DOHH2 (cell line): Measurements from ENCODE around the gene COL4A2.

Experiments used
- H3F3A ChIP-seq: fragments of 200-600 bp; sonication (generic), shearing (Covaris generic); 2 replicates; pipeline ENCODE4 v1.6.0; 2016; ENCODE audit warnings: antibody characterized with exemption, mild to moderate bottlenecking; ENCODE audit not compliant: control insufficient read depth, insufficient read depth
- H3K27ac ChIP-seq: fragments of 200-600 bp; sonication (generic); 2 replicates; pipeline ENCODE4 v1.5.1; 2014; ENCODE audit warnings: low read depth, mild to moderate bottlenecking, low read length, moderate library complexity
- H3K27me3 ChIP-seq: fragments of 200-600 bp; sonication (generic); 2 replicates; pipeline ENCODE4 v1.6.1; 2014; ENCODE audit warnings: mild to moderate bottlenecking, low read length, mixed read lengths; ENCODE audit not compliant: control insufficient read depth
- H3K36me3 ChIP-seq: fragments of 200-600 bp; sonication (generic); 2 replicates; pipeline ENCODE4 v1.6.1; 2014; ENCODE audit warnings: mild to moderate bottlenecking, low read length, moderate library complexity, mixed read lengths; ENCODE audit not compliant: control insufficient read depth
- H3K4me1 ChIP-seq: fragments of 200-600 bp; sonication (generic); 2 replicates; pipeline ENCODE4 v1.6.1; 2014; ENCODE audit warnings: mild to moderate bottlenecking, low read length, mixed read lengths; ENCODE audit not compliant: control insufficient read depth
- H3K4me2 ChIP-seq: fragments of 200-600 bp; sonication (generic); 2 replicates; pipeline ENCODE4 v1.6.0; 2014; ENCODE audit warnings: mild to moderate bottlenecking, low read length, moderate library complexity
- H3K4me3 ChIP-seq: fragments of 200-600 bp; sonication (generic); 2 replicates; pipeline ENCODE4 v1.5.1; 2014; ENCODE audit warnings: mild to moderate bottlenecking, low read length, mixed read lengths
- H3K79me2 ChIP-seq: fragments of 200-600 bp; sonication (generic); 2 replicates; pipeline ENCODE4 v1.6.1; 2014; ENCODE audit warnings: mild to moderate bottlenecking, low read length, mixed read lengths; ENCODE audit not compliant: control insufficient read depth
- H3K9me2 ChIP-seq: fragments of 200-600 bp; sonication (generic); replicated peaks from 2 replicates; pipeline ENCODE4 v1.6.1; 2014; ENCODE audit warnings: mild to moderate bottlenecking, low read length, mixed read lengths; ENCODE audit not compliant: control insufficient read depth
- H3K9me3 ChIP-seq: fragments of 200-600 bp; sonication (generic); 2 replicates; pipeline ENCODE4 v1.6.1; 2014; ENCODE audit warnings: antibody characterized with exemption, low read length, mixed read lengths; ENCODE audit not compliant: control insufficient read depth, insufficient read depth
- H4K20me1 ChIP-seq: fragments of 200-600 bp; sonication (generic); 2 replicates; pipeline ENCODE4 v1.6.0; 2014; ENCODE audit warnings: low read depth, mild to moderate bottlenecking, antibody characterized with exemption, low read length, moderate library complexity; ENCODE audit not compliant: control insufficient read depth, insufficient read depth
- EZH2phosphoT487 ChIP-seq: fragments of 200-600 bp; sonication (generic); IDR thresholded peaks from 2 replicates; pipeline ENCODE4 v1.6.1; 2017; ENCODE audit warnings: borderline replicate concordance, mild to moderate bottlenecking, antibody characterized with exemption, low read length, moderate library complexity, mixed read lengths
- TF ChIP-seq, protein P1 (sequence below): fragments of 200-600 bp; sonication (generic); IDR thresholded peaks from one replicate; pipeline ENCODE4 v1.5.1; 2014; ENCODE audit warnings: antibody characterized with exemption, mild to moderate bottlenecking, low read depth, low read length; ENCODE audit not compliant: poor library complexity, severe bottlenecking

COL4A2 gene

DNA sequence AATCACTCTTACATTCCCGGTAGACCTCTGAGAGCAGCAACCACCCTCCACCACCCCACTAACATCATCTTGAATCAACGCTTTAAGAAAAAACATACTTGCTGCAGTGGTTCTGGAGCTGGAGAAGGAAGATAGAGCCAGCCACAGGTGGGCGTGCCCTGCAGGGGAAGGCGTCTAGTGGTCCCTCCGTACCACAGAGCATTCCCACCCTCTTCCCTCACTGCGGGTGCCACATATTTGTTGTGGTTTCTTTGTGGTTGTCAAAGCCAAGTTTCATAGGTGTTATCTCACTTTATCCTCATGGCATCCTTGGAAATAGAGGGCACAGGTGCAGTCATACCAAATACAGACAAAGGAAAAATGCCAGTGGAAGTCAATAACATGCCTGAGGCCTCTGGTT lies 22.2 kb downstream of the COL4A2 start:
- H3K4me2 ChIP-seq, result no peak overlapping the region
- H3K4me1 ChIP-seq, result no peaks in the 10 kb centered on the region
- H3K9me3 ChIP-seq, result no peaks in the 10 kb centered on the region
- no peaks in the 10 kb centered on the region for H3F3A ChIP-seq
- no peaks in the 10 kb centered on the region for H3K36me3 ChIP-seq
- H3K79me2 ChIP-seq, result no peaks in the 10 kb centered on the region
- H3K4me3 ChIP-seq, result no peak overlapping the region
- H3K27ac ChIP-seq, result no peak overlapping the region
- H3K27me3 ChIP-seq, result no peaks in the 10 kb centered on the region
- no peaks in the 10 kb centered on the region for H4K20me1 ChIP-seq
- H3K9me2 ChIP-seq, result no peaks in the 10 kb centered on the region
- TF ChIP-seq, protein P1, sequence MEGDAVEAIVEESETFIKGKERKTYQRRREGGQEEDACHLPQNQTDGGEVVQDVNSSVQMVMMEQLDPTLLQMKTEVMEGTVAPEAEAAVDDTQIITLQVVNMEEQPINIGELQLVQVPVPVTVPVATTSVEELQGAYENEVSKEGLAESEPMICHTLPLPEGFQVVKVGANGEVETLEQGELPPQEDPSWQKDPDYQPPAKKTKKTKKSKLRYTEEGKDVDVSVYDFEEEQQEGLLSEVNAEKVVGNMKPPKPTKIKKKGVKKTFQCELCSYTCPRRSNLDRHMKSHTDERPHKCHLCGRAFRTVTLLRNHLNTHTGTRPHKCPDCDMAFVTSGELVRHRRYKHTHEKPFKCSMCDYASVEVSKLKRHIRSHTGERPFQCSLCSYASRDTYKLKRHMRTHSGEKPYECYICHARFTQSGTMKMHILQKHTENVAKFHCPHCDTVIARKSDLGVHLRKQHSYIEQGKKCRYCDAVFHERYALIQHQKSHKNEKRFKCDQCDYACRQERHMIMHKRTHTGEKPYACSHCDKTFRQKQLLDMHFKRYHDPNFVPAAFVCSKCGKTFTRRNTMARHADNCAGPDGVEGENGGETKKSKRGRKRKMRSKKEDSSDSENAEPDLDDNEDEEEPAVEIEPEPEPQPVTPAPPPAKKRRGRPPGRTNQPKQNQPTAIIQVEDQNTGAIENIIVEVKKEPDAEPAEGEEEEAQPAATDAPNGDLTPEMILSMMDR, result no peak
- TF ChIP-seq EZH2phosphoT487, result no peak

DNA sequence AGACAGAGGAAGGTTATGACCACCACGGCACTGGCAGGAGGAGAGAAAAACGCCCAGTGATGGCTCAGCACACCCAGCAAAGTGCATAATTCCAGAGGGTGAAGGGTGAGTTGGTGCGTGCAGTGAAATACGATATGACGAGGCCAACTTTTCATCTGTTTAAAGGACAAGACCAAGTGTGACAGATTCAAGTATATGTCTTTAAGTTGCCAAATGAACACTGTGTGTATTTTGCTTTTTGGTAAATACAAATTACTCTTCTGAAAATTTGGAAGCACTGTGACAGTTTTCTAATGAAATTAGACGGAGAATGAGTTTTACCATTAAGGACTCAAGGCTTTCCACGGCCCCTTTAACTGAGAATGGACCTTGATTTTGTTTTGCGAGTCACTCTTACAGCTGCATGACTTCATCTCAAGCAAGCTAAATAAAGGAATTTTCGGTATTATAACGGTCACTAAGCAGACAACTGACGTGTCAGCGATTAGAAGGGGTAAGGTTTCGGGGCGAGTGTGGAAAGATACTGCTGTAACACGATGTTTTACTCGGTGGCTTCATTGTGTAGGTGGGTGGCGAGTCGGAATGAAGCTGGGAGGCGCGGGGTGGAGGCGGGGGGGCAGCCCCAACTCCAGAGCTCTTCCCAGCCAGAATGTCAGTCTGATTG lies 22.8 kb downstream of the COL4A2 start:
- no peaks in the 10 kb centered on the region for H3K9me3 ChIP-seq
- H3K4me3 ChIP-seq, result no peak overlapping the region
- no peak for TF ChIP-seq EZH2phosphoT487
- TF ChIP-seq, protein P1, result no peak
- no peak overlapping the region for H3K4me2 ChIP-seq
- H3K27me3 ChIP-seq, result no peaks in the 10 kb centered on the region
- no peaks in the 10 kb centered on the region for H4K20me1 ChIP-seq
- no peaks in the 10 kb centered on the region for H3K79me2 ChIP-seq
- H3F3A ChIP-seq, result no peaks in the 10 kb centered on the region
- no peak overlapping the region for H3K27ac ChIP-seq
- no peaks in the 10 kb centered on the region for H3K9me2 ChIP-seq
- H3K36me3 ChIP-seq, result no peaks in the 10 kb centered on the region
- no peaks in the 10 kb centered on the region for H3K4me1 ChIP-seq

DNA sequence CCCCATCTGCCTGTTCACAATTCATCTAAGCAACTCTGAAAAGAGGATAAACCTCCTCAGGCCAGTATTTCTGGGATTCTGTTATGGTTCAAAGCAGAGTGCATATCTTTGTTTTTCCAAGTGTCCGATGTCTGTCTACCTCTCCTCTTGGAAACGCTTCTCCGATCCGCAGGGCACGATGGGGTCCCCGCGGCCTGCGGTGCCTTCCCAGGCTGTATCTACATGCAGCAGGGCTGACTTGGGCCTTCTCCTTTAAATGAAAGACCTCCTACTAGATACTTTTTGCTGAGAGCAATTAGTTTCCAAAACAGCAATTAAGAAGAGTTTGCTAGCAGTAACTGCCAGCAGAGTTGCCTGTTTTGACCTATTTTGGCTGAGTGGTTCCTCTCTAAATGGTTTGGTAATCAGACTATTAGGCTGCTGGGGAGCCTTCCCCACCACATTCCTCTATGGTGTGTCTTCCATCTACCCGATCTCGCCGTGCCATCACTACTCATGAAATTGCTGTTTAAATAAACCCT lies 23.5 kb downstream of the COL4A2 start:
- H3K4me1 ChIP-seq, result no peaks in the 10 kb centered on the region
- no peaks in the 10 kb centered on the region for H3K36me3 ChIP-seq
- no peak overlapping the region for H3K4me3 ChIP-seq
- H3F3A ChIP-seq, result no peaks in the 10 kb centered on the region
- TF ChIP-seq, protein P1, result no peak
- no peak for TF ChIP-seq EZH2phosphoT487
- no peak overlapping the region for H3K27ac ChIP-seq
- no peaks in the 10 kb centered on the region for H3K9me2 ChIP-seq
- H3K79me2 ChIP-seq, result no peaks in the 10 kb centered on the region
- H4K20me1 ChIP-seq, result no peaks in the 10 kb centered on the region
- no peaks in the 10 kb centered on the region for H3K9me3 ChIP-seq
- H3K4me2 ChIP-seq, result no peak overlapping the region
- no peaks in the 10 kb centered on the region for H3K27me3 ChIP-seq
